Common myeloid progenitor, CD34-positive (primary cell): ENCODE results near the gene ADA.

Source experiments
- CTCF ChIA-PET: fragments of 350-600 bp; sonication (Branson Sonifier 250); formaldehyde crosslinking; loops from one replicate; lab custom pipeline; 2021; ENCODE audit warnings: antibody characterized with exemption; lab: Charles Lee
- POLR2A ChIA-PET: fragments of 350-600 bp; sonication (Branson Sonifier 250); formaldehyde crosslinking; loops from one replicate; lab custom pipeline; 2021; ENCODE audit warnings: antibody characterized with exemption; lab: Charles Lee
- DNase-seq, 3 donors: peaks; one replicate each; pipeline versions ENCODE4 v3.0.0 to v3.0.0-alpha.2; 2013
- H3K27ac ChIP-seq, 2 experiments: 1 replicate in 1 of 2; 2 replicates in 1 of 2; pipeline ENCODE4 v1.7.0; 2013; ENCODE audit warnings: inconsistent platforms in 2 of 2, low read length in 2 of 2, mild to moderate bottlenecking in 2 of 2, low read depth in 1 of 2, moderate library complexity in 1 of 2; ENCODE audit not compliant: severe bottlenecking in 2 of 2, insufficient read depth in 1 of 2, poor library complexity in 1 of 2
- H3K27me3 ChIP-seq, 5 experiments: replicated peaks in 2 of 5; 1 replicate in 3 of 5; 2 replicates in 2 of 5; pipeline versions ENCODE4 v1.6.1 to v1.7.0; 2013; ENCODE audit warnings: low read length in 4 of 5, mild to moderate bottlenecking in 2 of 5, moderate library complexity in 2 of 5, inconsistent platforms in 1 of 5; ENCODE audit not compliant: insufficient read depth in 5 of 5, control insufficient read depth in 4 of 5
- H3K36me3 ChIP-seq, 4 experiments: 1 replicate in 2 of 4; 2 replicates in 2 of 4; pipeline versions ENCODE4 v1.6.1 to v1.7.0; 2013; ENCODE audit warnings: low read length in 3 of 4, control low read depth in 1 of 4, mild to moderate bottlenecking in 1 of 4; ENCODE audit not compliant: control insufficient read depth in 4 of 4, insufficient read depth in 4 of 4
- H3K4me1 ChIP-seq, 4 experiments: 1 replicate in 3 of 4; 2 replicates in 1 of 4; pipeline versions ENCODE4 v1.6.1 to v1.7.1; 2013; ENCODE audit warnings: low read length in 3 of 4, mild to moderate bottlenecking in 3 of 4, control low read depth in 1 of 4, inconsistent platforms in 1 of 4, moderate library complexity in 1 of 4; ENCODE audit not compliant: control insufficient read depth in 4 of 4, insufficient read depth in 4 of 4; ENCODE audit errors: control extremely low read depth in 1 of 4
- H3K4me3 ChIP-seq, 7 experiments: 1 replicate in 4 of 7; 2 replicates in 3 of 7; pipeline versions ENCODE4 v1.5.1 to v1.7.0; 2013; ENCODE audit warnings: mild to moderate bottlenecking in 7 of 7, low read length in 6 of 7, moderate library complexity in 6 of 7, inconsistent platforms in 2 of 7, low read depth in 2 of 7, control low read depth in 1 of 7; ENCODE audit not compliant: insufficient read depth in 4 of 7, control insufficient read depth in 1 of 7; ENCODE audit errors: extremely low read depth in 1 of 7
- H3K9me3 ChIP-seq, 5 experiments: 1 replicate in 4 of 5; 2 replicates in 1 of 5; pipeline versions ENCODE4 v1.6.1 to v1.7.1; 2013; ENCODE audit warnings: low read length in 4 of 5, mild to moderate bottlenecking in 2 of 5, inconsistent platforms in 1 of 5, low read depth in 1 of 5, moderate library complexity in 1 of 5; ENCODE audit not compliant: control insufficient read depth in 4 of 5, insufficient read depth in 2 of 5; ENCODE audit errors: control extremely low read depth in 1 of 5
- WGBS: methylation state at CpG from one replicate; pipeline ENCODE4 v1.1.5; 2013; ENCODE audit not compliant: insufficient coverage; 5-methylcytosine and 5-hydroxymethylcytosine counted together

The ADA gene

DNA sequence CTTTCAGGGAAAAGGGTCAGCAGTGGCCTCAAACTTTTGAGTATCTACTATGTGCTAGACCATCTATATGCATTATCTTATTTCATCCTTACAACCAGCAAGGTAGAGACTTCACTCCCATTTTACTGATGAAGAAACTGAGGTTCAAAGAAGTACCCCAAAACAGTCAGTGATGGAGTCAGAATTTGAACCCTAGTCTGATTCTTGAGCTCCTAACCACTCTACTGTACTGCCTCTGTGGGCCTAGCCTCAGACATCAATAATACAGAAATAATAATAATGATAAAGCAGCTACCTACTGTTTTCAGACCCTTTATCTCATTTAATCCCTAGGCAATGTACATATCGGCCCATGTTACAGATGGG, 8.4 kb downstream of the ADA start:
- ChIA-PET POLR2A (no interaction called here), CTCF (interaction anchor here (1.1 to 4.5 kb wide), 6 partner anchors 12 to 136 kb away, joined by 3 to 27 read pairs (median 3); no protein-coding TSS in a partner anchor)
- peaks cover 16 to 75% (median 67%) of the 10 kb centered on the region in 4 experiments for H3K4me1 ChIP-seq
- peak overlapping the region; percentile 34 to 69 for H3K27ac ChIP-seq
- H3K27me3 ChIP-seq, result no peaks in the 10 kb centered on the region
- H3K36me3 ChIP-seq, result peaks cover 3 to 36% (median 10%) of the 10 kb centered on the region in 4 experiments
- no peak for DNase-seq
- H3K4me3 ChIP-seq, result peak overlapping the region in 4 of 7 experiments; percentile 40 to 54 (median 47)
- H3K9me3 ChIP-seq, result no peaks in the 10 kb centered on the region
- no CpG with 5 or more reads among the region's 1 CpG for WGBS

DNA sequence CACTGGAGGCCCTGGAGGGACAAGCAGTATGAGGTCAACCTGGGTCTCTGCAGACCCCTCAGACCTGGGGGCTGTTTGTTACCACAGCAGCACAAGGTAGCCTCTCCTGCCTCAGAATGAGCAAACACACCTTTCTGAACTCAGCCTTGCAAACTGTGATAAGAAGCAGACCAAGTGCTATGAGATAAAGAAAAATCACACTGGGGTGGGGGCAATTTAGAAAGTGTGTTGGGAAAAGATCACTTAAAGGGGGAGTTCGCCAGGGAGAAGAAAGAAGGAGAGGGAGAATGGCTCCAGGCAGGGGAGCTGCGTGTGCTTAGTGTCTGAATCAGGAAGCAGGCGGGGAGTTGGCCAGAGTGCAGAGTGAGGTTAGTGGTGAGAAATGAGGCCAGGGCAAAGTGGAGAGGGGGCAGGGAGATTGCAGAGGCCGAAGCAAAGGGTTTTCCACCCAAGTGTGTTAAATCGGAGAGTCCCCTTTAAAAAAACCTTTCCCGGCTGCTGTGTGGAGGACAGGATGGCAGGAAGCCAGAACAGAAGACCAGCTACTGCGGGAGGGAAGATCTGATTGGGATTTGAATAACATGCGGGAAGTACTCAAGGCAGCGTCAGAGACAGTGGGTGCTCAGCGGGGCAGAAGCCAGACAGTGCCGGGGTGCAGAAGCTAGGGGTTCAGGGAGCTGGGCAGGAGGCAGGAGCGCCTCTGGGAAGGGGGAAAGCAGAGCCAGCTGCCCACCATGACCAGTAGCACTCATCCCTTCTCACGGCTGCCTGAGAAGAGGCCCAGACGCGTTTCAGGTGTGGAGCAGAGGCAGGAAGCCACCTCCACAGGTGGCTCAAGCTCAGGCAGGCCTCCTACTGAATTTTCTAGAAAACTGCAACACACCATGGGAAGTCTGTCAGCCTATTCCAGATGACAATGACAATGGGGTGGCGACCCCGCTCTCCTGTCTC, 9.0 kb downstream of the ADA start:
- peak overlapping the region; percentile 35 to 69 for H3K27ac ChIP-seq
- no peaks in the 10 kb centered on the region for H3K27me3 ChIP-seq
- ChIA-PET POLR2A (interaction anchor here (0.8 kb wide), 1 partner anchor 33 kb away, joined by 3 read pairs; no protein-coding TSS in a partner anchor), CTCF (interaction anchor here (1.0 to 4.5 kb wide), 8 partner anchors 8 to 136 kb away, joined by 3 to 27 read pairs (median 3); partner anchors contain the start of gene ADA)
- H3K36me3 ChIP-seq, result peaks cover 3 to 39% (median 13%) of the 10 kb centered on the region in 4 experiments
- peaks cover 16 to 69% (median 62%) of the 10 kb centered on the region in 4 experiments for H3K4me1 ChIP-seq
- no peaks in the 10 kb centered on the region for H3K9me3 ChIP-seq
- peak overlapping the region in 4 of 7 experiments; percentile 40 to 54 (median 47) for H3K4me3 ChIP-seq
- peak in 2 of 3 donors; percentile 53 to 65 for DNase-seq
- WGBS, result 26% methylated on average over 15 of the region's 17 CpGs

DNA sequence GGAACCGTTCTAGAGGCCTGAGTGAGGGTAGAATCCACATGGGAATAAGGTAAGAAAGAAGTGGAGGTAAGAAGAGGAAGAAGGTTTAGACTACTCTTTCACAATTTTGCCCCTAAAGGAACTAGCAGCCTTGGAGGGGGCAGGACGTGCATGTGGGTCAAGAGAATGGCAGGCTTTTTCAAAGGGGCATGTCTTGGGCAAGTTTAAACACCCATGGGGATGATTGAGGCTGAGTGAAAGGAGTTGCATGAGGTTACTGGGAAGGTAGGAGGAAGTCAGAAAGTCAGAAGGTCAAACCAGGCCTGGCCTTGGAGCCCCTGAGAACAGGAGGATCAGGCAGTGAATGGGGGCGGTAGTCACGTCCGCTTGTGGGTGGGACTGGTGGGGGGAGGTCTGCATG, 10.2 kb downstream of the ADA start:
- Histone ChIP-seq H3K27me3 (no peaks in the 10 kb centered on the region), H3K9me3 (no peaks in the 10 kb centered on the region), H3K36me3 (peaks cover 3 to 49% (median 17%) of the 10 kb centered on the region in 4 experiments), H3K4me1 (peaks cover 12 to 57% (median 51%) of the 10 kb centered on the region in 4 experiments), H3K4me3 (no peak overlapping the region), H3K27ac (no peak overlapping the region)
- ChIA-PET POLR2A (no interaction called here), CTCF (interaction anchor here (1.1 to 4.5 kb wide), 2 partner anchors 10 to 42 kb away, joined by 3 to 27 read pairs; partner anchors contain the start of gene ADA)
- DNase-seq, result no peak
- 100% methylated on average over 1 of the region's 5 CpGs for WGBS

DNA sequence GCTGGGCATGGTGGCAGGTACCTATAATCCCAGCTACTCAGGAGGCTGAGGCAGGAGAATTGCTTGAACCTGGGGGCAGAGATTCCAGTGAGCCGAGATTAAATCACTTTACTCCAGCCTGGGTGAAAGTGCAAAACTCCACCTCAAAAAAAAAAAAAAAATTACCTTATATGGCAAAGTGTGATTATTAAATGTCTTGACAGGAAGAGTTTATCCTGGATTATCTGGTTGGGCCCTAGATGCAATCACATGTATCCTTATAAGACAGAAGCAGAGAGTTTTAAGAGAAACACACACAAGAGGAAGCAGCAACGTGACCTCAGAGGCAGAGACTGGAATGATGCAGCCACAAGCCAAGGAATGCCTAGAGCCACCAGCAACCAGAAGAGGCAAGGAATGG, 11.0 kb downstream of the ADA start:
- POLR2A ChIA-PET, result no interaction called here
- 89% methylated on average over 1 of the region's 2 CpGs for WGBS
- CTCF ChIA-PET, result no interaction called here

DNA sequence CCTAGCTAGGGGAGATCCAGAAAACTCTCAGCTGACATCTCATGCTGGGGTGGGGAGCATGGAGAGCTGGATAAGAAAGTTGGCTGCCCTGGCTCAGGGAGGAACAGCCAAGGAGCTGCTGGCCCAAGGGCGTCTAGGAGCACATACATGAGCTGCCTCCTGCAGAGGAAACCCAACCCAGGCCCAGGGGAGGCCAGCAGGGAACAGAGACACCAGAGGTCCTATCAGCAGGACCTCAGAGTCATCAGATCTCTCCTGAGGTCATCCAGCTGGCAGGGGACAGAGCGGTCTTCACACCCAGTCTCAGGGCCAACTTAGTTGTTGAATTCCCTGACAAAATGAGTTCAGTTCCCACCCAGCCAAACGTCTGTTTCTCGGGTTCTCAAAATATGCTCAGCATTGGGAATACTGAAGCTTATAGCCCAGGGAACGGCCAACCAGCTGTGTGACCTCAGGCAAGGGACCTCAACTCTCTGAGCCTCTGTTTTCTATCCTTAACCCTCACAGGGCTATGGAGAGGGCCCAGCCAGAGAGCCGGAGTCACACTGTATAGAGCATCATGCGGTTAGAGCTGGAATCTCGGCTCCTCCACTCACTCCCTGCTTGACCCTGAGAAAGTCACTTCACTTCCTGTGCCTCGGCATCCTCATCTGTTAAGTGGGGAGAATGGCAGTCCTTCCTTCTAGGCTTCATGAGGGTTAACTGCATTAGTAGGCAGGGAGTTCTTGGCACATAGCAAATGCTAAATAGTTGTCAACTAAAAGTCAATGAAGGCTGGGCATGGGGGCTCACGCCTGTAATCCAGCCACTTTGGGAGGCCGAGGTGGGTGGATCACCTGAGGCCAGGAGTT, 13.8 kb downstream of the ADA start:
- 88% methylated on average over 10 of the region's 11 CpGs for WGBS
- H3K27me3 ChIP-seq, result no peaks in the 10 kb centered on the region
- no peak overlapping the region for H3K4me3 ChIP-seq
- no peak overlapping the region for H3K27ac ChIP-seq
- H3K9me3 ChIP-seq, result no peaks in the 10 kb centered on the region
- ChIA-PET POLR2A (no interaction called here), CTCF (interaction anchor here (0.5 to 4.1 kb wide), 2 partner anchors 9 to 46 kb away, joined by 3 to 25 read pairs; no protein-coding TSS in a partner anchor)
- peaks cover 0 to 21% (median 16%) of the 10 kb centered on the region in 4 experiments for H3K4me1 ChIP-seq
- peaks cover 4 to 74% (median 44%) of the 10 kb centered on the region in 4 experiments for H3K36me3 ChIP-seq
- no peak for DNase-seq

More for the DNA sequence above, 11.0 kb downstream of the ADA start:
- no peak overlapping the region for H3K4me3 ChIP-seq
- H3K9me3 ChIP-seq, result no peaks in the 10 kb centered on the region
- peaks cover 4 to 56% (median 22%) of the 10 kb centered on the region in 4 experiments for H3K36me3 ChIP-seq
- no peak overlapping the region for H3K27ac ChIP-seq
- no peak for DNase-seq
- H3K4me1 ChIP-seq, result peaks cover 11 to 49% (median 43%) of the 10 kb centered on the region in 4 experiments
- H3K27me3 ChIP-seq, result no peaks in the 10 kb centered on the region

DNA sequence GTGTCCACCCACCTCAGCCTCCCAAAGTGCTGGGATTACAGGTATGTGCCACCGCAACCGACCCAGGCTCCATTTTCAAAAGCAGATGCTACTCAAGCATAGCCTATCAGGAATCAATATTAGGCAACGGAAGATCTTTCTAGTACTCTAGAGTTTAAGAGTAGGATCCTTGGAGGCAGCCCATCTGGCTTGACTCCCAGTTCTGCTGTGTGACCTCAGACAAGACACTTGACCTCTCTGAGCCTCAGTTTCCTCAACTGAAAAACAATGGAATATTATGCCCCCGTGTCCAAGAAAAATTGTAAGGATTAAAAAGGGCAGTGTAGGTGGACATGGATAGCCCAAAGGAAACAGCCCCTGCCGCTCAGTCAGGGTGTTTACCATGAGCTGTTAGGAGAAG, 14.5 kb downstream of the ADA start:
- DNase-seq, result no peak
- no peaks in the 10 kb centered on the region for H3K9me3 ChIP-seq
- H3K27ac ChIP-seq, result no peak overlapping the region
- no peak overlapping the region for H3K4me3 ChIP-seq
- peaks cover 0 to 14% (median 8%) of the 10 kb centered on the region in 4 experiments for H3K4me1 ChIP-seq
- 98% methylated on average over 5 of the region's 5 CpGs for WGBS
- no peaks in the 10 kb centered on the region for H3K27me3 ChIP-seq
- ChIA-PET POLR2A (no interaction called here), CTCF (interaction anchor here (1.0 to 4.1 kb wide), 3 partner anchors 9 to 47 kb away, joined by 3 to 25 read pairs (median 5); partner anchors contain the start of gene ADA)
- H3K36me3 ChIP-seq, result peaks cover 4 to 80% (median 47%) of the 10 kb centered on the region in 4 experiments
